K562 (cell line): ENCODE measurements around the gene TSPOAP1. TPM values are rescaled to one million over a fixed set of nuclear protein-coding genes. Genes with fewer than 3 reads are reported as not detected.
A peak's percentile ranks its signal among the peaks of the same experiment; 100 is the strongest.

Source experiments
- ARID2 ChIP-seq: fragments of 450-650 bp; IDR thresholded peaks from 2 replicates; pipeline ENCODE4 v1.6.1; 2017; ENCODE audit warnings: antibody characterized with exemption, mild to moderate bottlenecking
- DPF2 ChIP-seq: fragments of 450-650 bp; IDR thresholded peaks from 2 replicates; pipeline ENCODE4 v1.6.1; 2016
- ERF ChIP-seq: fragments of 450-650 bp; formaldehyde crosslinking; IDR thresholded peaks from 2 replicates; pipeline ENCODE4 v1.4.0; 2020; ENCODE audit warnings: mild to moderate bottlenecking, mixed read lengths
- JUNB ChIP-seq: fragments of 450-650 bp; formaldehyde crosslinking; conservative IDR thresholded peaks from 2 replicates; pipeline ENCODE4 v1.4.0; 2020; ENCODE audit warnings: mild to moderate bottlenecking
- MAZ ChIP-seq, 2 experiments: fragments of 450-650 bp in 1 of 2; sonication (generic) in 1 of 2; formaldehyde crosslinking; IDR thresholded peaks in 1 of 2; conservative IDR thresholded peaks in 1 of 2; 2 replicates each; pipeline versions ENCODE4 v1.4.0 to v1.5.0; 2020; ENCODE audit warnings: mild to moderate bottlenecking in 1 of 2, missing genetic modification reagents in 1 of 2
- MCM2 ChIP-seq: fragments of 450-650 bp; IDR thresholded peaks from 2 replicates; pipeline ENCODE4 v1.6.1; 2017; ENCODE audit warnings: low read depth, mild to moderate bottlenecking
- NCOA2 ChIP-seq, 2 experiments: fragments of 450-650 bp; IDR thresholded peaks; 2 replicates each; pipeline ENCODE4 v1.6.1; 2018; ENCODE audit warnings: mild to moderate bottlenecking in 2 of 2, moderate library complexity in 1 of 2; ENCODE audit not compliant: partially characterized antibody in 2 of 2
- PHB2 ChIP-seq: fragments of 450-650 bp; IDR thresholded peaks from 2 replicates; pipeline ENCODE4 v1.6.1; 2017; ENCODE audit warnings: low read depth
- RBM39 ChIP-seq: fragments of 200-400 bp; formaldehyde crosslinking; optimal IDR thresholded peaks from 2 replicates; pipeline ENCODE3; 2018; ENCODE audit warnings: low read depth, low read length
- SMARCA5 ChIP-seq: fragments of 450-650 bp; IDR thresholded peaks from 2 replicates; pipeline ENCODE4 v1.6.1; 2016
- SMARCB1 ChIP-seq: IDR thresholded peaks from 2 replicates; pipeline ENCODE4 v1.6.1; 2011; ENCODE audit warnings: improper control_type of control experiment, low read depth; ENCODE audit not compliant: insufficient read length
- SRSF7 ChIP-seq: fragments of 200-400 bp; formaldehyde crosslinking; optimal IDR thresholded peaks from 2 replicates; pipeline ENCODE3; 2017; ENCODE audit warnings: mild to moderate bottlenecking, low read depth, low read length
- ZEB2 ChIP-seq: fragments of 450-650 bp; IDR thresholded peaks from 2 replicates; pipeline ENCODE4 v1.6.1; 2016
- ZNF263 ChIP-seq: sonication (generic); formaldehyde crosslinking; IDR thresholded peaks from 2 replicates; pipeline ENCODE4 v1.8.0; 2022; ENCODE audit warnings: mild to moderate bottlenecking, missing genetic modification reagents, borderline replicate concordance
- polyA plus RNA-seq, 8 experiments: library from polyadenylated mRNA; depleted of rRNA in 4 of 8; stranded (reverse) in 5 of 8; unstranded in 3 of 8; fragments of >200 nt; fragmentation: Nextera tagmentation in 2 of 8; fragmentation: Illumina TruSeq in 1 of 8; extraction: Ambion mirVana in 2 of 8; extraction: Trizol in 1 of 8; gene quantifications; 2 replicates each; pipeline versions ENCODE4 v1.2.1 to v1.2.3, GENCODE V29; 2011 to 2014; ENCODE audit warnings: inconsistent platforms in 1 of 8, missing spikeins in 1 of 8
- total RNA-seq, 7 experiments: library from RNA; depleted of rRNA in 6 of 7; stranded (reverse); fragments of >200 nt in 6 of 7; fragmentation: Illumina TruSeq in 2 of 7; extraction: Trizol in 2 of 7; gene quantifications; 2 replicates each; pipeline versions ENCODE4 v1.2.1 to v1.2.3, GENCODE V29; 2011 to 2021; ENCODE audit warnings: low replicate concordance in 1 of 7
- TF ChIP-seq, protein P1 (sequence below): sonication (generic); IDR thresholded peaks from 2 replicates; pipeline ENCODE4 v1.6.1; 2016
- TF ChIP-seq, protein P2 (sequence below): fragments of 450-650 bp; formaldehyde crosslinking; IDR thresholded peaks from 2 replicates; pipeline ENCODE4 v1.4.0; 2020; ENCODE audit warnings: mild to moderate bottlenecking
- TF ChIP-seq, protein P3 (sequence below): fragments of 250-450 bp; sonication (Bioruptor Pico); IDR thresholded peaks from 2 replicates; pipeline ENCODE4 v1.4.0; 2020; ENCODE audit warnings: borderline replicate concordance
- TF ChIP-seq, protein P4 (sequence below): fragments of 450-650 bp; formaldehyde crosslinking; IDR thresholded peaks from 2 replicates; pipeline ENCODE4 v1.4.0; 2020; ENCODE audit warnings: mild to moderate bottlenecking, moderate library complexity
- TF ChIP-seq, protein P5 (sequence below), 3 experiments: IDR thresholded peaks in 2 of 3; conservative IDR thresholded peaks in 1 of 3; 2 replicates each; pipeline ENCODE4 v1.5.1; 2011 to 2012; ENCODE audit warnings: low read length in 3 of 3, mild to moderate bottlenecking in 3 of 3, control low read depth in 2 of 3, improper control_type of control experiment in 1 of 3, inconsistent platforms in 1 of 3, low read depth in 1 of 3, mixed read lengths in 1 of 3, moderate library complexity in 1 of 3; ENCODE audit not compliant: insufficient read depth in 2 of 3
- TF ChIP-seq, protein P6 (sequence below): IDR thresholded peaks from 2 replicates; pipeline ENCODE4 v1.6.1; 2011; ENCODE audit warnings: borderline replicate concordance, low read depth, mild to moderate bottlenecking, moderate library complexity, low read length; ENCODE audit not compliant: insufficient read depth, poor library complexity, severe bottlenecking

Gene TSPOAP1
- total and polyA plus RNA-seq, 9 of the 15 experiments (the other 6 are each of a cell fraction or from before 2014, with no cell fraction given) = 0.87 to 3.9 (median 1.8) TPM; not detected in 2

DNA sequence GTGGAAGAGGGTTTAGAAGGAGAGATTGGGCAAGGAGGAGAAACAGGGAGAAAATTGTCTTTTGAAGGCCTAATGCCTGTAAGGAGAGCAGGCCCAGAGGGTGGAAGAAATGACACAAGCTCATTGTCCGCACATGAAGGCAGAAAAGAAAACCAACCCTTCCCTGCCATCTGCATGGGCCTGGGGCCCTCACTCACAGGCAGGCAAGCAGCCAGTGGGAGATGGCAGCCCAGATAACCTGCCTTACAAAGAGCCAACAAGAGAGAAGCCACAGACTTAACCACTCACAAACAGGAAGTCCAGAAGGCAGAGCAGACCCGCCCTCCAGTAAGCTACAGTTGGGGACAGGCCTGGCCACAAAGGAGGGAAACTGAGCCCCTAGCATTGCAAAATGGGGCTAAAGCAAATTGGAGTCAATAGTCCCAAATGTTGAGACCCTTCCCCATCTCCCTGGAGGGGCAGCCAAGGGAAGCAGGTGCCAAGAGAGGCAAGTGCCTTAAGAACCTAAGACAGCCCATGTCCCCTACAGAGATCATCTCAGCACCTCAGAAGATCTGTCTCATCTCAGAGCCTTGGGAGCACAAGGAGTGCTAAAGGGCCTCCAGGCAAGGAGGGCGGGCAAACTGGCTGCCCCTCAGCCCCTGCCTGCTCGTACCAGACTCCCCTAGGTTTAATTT, 7.3 kb upstream of the TSPOAP1 start (continued):
- TF ChIP-seq, protein P1, sequence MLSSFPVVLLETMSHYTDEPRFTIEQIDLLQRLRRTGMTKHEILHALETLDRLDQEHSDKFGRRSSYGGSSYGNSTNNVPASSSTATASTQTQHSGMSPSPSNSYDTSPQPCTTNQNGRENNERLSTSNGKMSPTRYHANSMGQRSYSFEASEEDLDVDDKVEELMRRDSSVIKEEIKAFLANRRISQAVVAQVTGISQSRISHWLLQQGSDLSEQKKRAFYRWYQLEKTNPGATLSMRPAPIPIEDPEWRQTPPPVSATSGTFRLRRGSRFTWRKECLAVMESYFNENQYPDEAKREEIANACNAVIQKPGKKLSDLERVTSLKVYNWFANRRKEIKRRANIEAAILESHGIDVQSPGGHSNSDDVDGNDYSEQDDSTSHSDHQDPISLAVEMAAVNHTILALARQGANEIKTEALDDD = peak; percentile 81
- TF ChIP-seq, protein P2, sequence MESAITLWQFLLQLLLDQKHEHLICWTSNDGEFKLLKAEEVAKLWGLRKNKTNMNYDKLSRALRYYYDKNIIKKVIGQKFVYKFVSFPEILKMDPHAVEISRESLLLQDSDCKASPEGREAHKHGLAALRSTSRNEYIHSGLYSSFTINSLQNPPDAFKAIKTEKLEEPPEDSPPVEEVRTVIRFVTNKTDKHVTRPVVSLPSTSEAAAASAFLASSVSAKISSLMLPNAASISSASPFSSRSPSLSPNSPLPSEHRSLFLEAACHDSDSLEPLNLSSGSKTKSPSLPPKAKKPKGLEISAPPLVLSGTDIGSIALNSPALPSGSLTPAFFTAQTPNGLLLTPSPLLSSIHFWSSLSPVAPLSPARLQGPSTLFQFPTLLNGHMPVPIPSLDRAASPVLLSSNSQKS (CRISPR knock-in tag) = no peak
- peak; percentile 25 to 62; a peak in 2 of 4 replicates for TF ChIP-seq MAZ (CRISPR knock-in tag; conservative IDR thresholded peaks at IDR 0.05 in 1 of 2, IDR thresholded peaks at IDR 0.05 in 1 of 2)
- no peak for TF ChIP-seq SMARCA5
- TF ChIP-seq MCM2 = no peak
- no peak for TF ChIP-seq NCOA2 (IDR thresholded peaks at IDR 0.05; ENCODE audit: partially characterized antibody in 2 of 2)
- no peak for TF ChIP-seq ERF (CRISPR knock-in tag)
- TF ChIP-seq SRSF7 = no peak
- peak; percentile 77 for TF ChIP-seq DPF2
- TF ChIP-seq PHB2 = no peak
- TF ChIP-seq JUNB = no peak
- TF ChIP-seq, protein P3, sequence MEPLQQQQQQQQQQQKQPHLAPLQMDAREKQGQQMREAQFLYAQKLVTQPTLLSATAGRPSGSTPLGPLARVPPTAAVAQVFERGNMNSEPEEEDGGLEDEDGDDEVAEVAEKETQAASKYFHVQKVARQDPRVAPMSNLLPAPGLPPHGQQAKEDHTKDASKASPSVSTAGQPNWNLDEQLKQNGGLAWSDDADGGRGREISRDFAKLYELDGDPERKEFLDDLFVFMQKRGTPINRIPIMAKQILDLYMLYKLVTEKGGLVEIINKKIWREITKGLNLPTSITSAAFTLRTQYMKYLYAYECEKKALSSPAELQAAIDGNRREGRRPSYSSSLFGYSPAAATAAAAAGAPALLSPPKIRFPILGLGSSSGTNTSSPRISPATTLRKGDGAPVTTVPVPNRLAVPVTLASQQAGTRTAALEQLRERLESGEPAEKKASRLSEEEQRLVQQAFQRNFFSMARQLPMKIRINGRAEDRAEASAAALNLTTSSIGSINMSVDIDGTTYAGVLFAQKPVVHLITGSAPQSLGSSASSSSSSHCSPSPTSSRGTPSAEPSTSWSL = no peak
- TF ChIP-seq SMARCB1 = no peak
- peak; percentile 72 for TF ChIP-seq ZEB2
- TF ChIP-seq ARID2 = no peak
- TF ChIP-seq, protein P4, sequence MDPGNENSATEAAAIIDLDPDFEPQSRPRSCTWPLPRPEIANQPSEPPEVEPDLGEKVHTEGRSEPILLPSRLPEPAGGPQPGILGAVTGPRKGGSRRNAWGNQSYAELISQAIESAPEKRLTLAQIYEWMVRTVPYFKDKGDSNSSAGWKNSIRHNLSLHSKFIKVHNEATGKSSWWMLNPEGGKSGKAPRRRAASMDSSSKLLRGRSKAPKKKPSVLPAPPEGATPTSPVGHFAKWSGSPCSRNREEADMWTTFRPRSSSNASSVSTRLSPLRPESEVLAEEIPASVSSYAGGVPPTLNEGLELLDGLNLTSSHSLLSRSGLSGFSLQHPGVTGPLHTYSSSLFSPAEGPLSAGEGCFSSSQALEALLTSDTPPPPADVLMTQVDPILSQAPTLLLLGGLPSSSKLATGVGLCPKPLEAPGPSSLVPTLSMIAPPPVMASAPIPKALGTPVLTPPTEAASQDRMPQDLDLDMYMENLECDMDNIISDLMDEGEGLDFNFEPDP (CRISPR knock-in tag) = no peak
- TF ChIP-seq RBM39 = no peak
- TF ChIP-seq, protein P5, sequence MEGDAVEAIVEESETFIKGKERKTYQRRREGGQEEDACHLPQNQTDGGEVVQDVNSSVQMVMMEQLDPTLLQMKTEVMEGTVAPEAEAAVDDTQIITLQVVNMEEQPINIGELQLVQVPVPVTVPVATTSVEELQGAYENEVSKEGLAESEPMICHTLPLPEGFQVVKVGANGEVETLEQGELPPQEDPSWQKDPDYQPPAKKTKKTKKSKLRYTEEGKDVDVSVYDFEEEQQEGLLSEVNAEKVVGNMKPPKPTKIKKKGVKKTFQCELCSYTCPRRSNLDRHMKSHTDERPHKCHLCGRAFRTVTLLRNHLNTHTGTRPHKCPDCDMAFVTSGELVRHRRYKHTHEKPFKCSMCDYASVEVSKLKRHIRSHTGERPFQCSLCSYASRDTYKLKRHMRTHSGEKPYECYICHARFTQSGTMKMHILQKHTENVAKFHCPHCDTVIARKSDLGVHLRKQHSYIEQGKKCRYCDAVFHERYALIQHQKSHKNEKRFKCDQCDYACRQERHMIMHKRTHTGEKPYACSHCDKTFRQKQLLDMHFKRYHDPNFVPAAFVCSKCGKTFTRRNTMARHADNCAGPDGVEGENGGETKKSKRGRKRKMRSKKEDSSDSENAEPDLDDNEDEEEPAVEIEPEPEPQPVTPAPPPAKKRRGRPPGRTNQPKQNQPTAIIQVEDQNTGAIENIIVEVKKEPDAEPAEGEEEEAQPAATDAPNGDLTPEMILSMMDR (IDR thresholded peaks at IDR 0.05 in 2 of 3, conservative IDR thresholded peaks at IDR 0.05 in 1 of 3; ENCODE audit: insufficient read depth in 2 of 3, low read depth in 1 of 3, low read length in 3 of 3) = no peak
- TF ChIP-seq, protein P6, sequence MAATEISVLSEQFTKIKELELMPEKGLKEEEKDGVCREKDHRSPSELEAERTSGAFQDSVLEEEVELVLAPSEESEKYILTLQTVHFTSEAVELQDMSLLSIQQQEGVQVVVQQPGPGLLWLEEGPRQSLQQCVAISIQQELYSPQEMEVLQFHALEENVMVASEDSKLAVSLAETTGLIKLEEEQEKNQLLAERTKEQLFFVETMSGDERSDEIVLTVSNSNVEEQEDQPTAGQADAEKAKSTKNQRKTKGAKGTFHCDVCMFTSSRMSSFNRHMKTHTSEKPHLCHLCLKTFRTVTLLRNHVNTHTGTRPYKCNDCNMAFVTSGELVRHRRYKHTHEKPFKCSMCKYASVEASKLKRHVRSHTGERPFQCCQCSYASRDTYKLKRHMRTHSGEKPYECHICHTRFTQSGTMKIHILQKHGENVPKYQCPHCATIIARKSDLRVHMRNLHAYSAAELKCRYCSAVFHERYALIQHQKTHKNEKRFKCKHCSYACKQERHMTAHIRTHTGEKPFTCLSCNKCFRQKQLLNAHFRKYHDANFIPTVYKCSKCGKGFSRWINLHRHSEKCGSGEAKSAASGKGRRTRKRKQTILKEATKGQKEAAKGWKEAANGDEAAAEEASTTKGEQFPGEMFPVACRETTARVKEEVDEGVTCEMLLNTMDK = no peak
- TF ChIP-seq ZNF263 = no peak
